Activated CD4-positive, alpha-beta T cell treated with anti-CD3 and anti-CD28 coated beads, Interleukin-2, amount 10 ng/mL, durations not matched to agents 7 days and 5 days (primary cell): ENCODE measurements around the gene SNRNP25. TPM values are rescaled to one million over a fixed set of nuclear protein-coding genes. Genes with fewer than 3 reads are reported as not detected.
"Not testable (repeated sequence)": the region's sequence is repeated elsewhere in the genome, so short reads cannot be mapped to it uniquely, and the experiment has no call there.

Experiments used
- CTCF ChIA-PET: fragments of 350-600 bp; sonication (Branson Sonifier 250); formaldehyde crosslinking; loops from one replicate; lab custom pipeline; 2021; ENCODE audit warnings: antibody characterized with exemption; lab: Charles Lee
- POLR2A ChIA-PET: fragments of 350-600 bp; sonication (Branson Sonifier 250); formaldehyde crosslinking; loops from one replicate; lab custom pipeline; 2021; ENCODE audit warnings: antibody characterized with exemption; lab: Charles Lee
- DNase-seq: peaks from one replicate; pipeline ENCODE4 v3.0.0-alpha.2; 2020
- H3K27ac Mint-ChIP-seq: one replicate; pipeline ENCODE4 v1.8.0; 2021; ENCODE audit warnings: mild to moderate bottlenecking, moderate library complexity, mixed read lengths
- H3K27me3 Mint-ChIP-seq: one replicate; pipeline ENCODE4 v1.8.0; 2021; ENCODE audit warnings: mixed read lengths
- H3K36me3 Mint-ChIP-seq: one replicate; pipeline ENCODE4 v1.8.0; 2021; ENCODE audit warnings: low read depth, mixed read lengths
- H3K4me1 Mint-ChIP-seq: one replicate; pipeline ENCODE4 v1.8.0; 2021; ENCODE audit warnings: mixed read lengths
- H3K4me3 Mint-ChIP-seq: one replicate; pipeline ENCODE4 v1.8.0; 2021; ENCODE audit warnings: mild to moderate bottlenecking, moderate library complexity, mixed read lengths
- H3K9me3 Mint-ChIP-seq: one replicate; pipeline ENCODE4 v1.8.0; 2021; ENCODE audit warnings: mixed read lengths
- total RNA-seq, 2 experiments: library from RNA; stranded (reverse); gene quantifications; one replicate each; pipeline ENCODE4 v1.2.3, GENCODE V29; 2021

Gene SNRNP25
- 10 to 100 TPM; 41.1 to 45.6 TPM for total RNA-seq

DNA sequence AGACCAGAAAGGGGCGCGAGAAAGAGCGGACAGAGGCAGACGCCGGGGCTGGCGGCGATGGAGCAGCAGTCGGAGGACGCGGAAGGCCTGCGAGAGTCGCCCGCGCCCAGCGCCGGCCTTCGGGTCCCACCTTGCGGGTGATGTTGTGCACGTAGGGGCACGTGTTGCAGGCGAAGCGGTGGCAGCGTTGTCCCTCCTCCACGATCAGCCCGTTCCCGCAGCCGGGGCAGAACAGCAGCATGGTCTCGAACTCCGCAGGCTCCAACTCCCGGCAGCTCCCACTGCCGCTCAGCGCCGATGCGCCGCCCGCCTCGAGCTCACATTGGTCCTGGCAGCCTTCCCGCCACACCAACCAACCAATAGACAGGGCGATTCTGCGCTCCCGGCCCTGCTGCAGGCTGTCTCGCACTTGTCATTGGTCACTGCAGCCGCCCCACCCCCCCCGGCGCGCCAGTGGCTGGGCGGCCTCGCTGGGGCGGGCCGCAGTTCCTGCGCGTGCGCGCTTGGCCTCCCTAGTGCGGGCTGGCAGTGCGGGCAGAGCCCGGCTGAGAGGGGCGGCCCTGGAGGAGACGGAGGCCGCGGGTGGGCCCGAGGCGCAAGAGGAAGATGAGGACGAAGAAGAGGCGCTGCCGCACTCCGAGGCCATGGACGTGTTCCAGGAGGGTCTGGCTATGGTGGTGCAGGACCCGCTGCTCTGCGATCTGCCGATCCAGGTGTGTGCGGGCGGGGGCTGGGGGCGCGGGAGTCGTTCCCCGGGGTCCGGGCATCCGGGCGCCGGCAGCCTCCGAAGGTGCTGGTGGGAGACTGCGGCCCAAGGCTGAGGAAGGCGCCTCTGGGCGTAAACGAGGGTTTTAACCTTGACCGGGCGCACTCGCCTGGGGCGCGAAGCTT, at the start of gene SNRNP25, which contains the start of gene POLR3K:
Gene SNRNP25 (plus strand): TSS at position 483 of the 891 bp plus-strand sequence. CDS start 189 bp downstream, at position 672.
Gene POLR3K (minus strand): TSS at position 263 of the 891 bp plus-strand sequence. CDS start 22 bp downstream, at position 241.
- ChIA-PET POLR2A (interaction anchor here (0.7 kb wide), 1 partner anchor 15 kb away, joined by 3 read pairs; no protein-coding TSS in a partner anchor), CTCF (interaction anchor here (0.6 to 2.2 kb wide), 8 partner anchors 9 to 160 kb away, joined by 3 to 17 read pairs (median 3); no protein-coding TSS in a partner anchor)
- no peaks in the 10 kb centered on the region for H3K27me3 Mint-ChIP-seq
- no peaks in the 10 kb centered on the region for H3K9me3 Mint-ChIP-seq
- peaks cover 38% of the 10 kb centered on the region for H3K4me1 Mint-ChIP-seq
- peak; percentile 99 for DNase-seq
- peak within 1 kb of the TSS; percentile 92 for H3K27ac Mint-ChIP-seq
- peaks cover 29% of the 10 kb centered on the region for H3K36me3 Mint-ChIP-seq
- peak within 1 kb of the TSS; percentile 97 for H3K4me3 Mint-ChIP-seq

DNA sequence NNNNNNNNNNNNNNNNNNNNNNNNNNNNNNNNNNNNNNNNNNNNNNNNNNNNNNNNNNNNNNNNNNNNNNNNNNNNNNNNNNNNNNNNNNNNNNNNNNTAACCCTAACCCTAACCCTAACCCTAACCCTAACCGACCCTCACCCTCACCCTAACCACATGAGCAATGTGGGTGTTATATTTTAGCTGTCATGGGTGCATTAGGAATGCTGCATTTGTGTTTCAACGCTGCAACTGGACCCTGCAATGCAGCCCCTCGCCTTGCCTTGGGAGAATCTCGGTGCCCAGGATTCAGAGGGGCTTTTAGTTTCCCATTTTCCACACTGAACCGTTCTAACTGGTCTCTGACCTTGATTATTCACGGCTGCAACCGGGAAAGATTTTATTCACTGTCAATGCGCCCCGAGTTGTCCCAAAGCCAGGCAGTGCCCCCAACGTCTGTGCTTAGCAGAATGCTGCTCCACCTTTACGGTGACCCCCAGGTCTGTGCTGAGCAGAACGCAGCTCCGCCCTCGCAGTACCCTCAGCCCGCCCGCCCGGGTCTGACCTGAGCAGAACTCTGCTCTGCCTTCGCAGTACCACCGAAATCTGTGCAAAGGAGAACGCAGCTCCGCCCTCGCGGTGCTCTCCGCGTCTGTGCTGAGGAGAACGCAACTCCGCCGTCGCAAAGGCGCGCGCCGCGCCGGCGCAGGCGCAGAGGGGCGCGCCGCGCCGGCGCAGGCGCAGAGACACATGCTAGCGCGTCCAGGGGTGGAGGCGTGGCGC, 43.5 kb upstream of the SNRNP25 start:
- Mint-ChIP-seq H3K27ac (no peak overlapping the region), H3K9me3 (no peaks in the 10 kb centered on the region), H3K4me3 (peak overlapping the region; percentile 36), H3K36me3 (no peaks in the 10 kb centered on the region), H3K4me1 (no peaks in the 10 kb centered on the region), H3K27me3 (no peaks in the 10 kb centered on the region)
- DNase-seq = no peak
- CTCF ChIA-PET = no interaction called here
- POLR2A ChIA-PET = no interaction called here

DNA sequence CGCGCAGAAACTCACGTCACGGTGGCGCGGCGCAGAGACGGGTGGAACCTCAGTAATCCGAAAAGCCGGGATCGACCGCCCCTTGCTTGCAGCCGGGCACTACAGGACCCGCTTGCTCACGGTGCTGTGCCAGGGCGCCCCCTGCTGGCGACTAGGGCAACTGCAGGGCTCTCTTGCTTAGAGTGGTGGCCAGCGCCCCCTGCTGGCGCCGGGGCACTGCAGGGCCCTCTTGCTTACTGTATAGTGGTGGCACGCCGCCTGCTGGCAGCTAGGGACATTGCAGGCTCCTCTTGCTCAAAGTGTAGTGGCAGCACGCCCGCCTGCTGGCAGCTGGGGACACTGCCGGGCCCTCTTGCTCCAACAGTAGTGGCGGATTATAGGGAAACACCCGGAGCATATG, 42.9 kb upstream of the SNRNP25 start:
- H3K36me3 Mint-ChIP-seq, POLR2A ChIA-PET, CTCF ChIA-PET, H3K9me3 Mint-ChIP-seq, H3K27ac Mint-ChIP-seq, H3K4me3 Mint-ChIP-seq, H3K4me1 Mint-ChIP-seq, H3K27me3 Mint-ChIP-seq: not testable (repeated sequence)
- DNase-seq = peak; percentile 91

DNA sequence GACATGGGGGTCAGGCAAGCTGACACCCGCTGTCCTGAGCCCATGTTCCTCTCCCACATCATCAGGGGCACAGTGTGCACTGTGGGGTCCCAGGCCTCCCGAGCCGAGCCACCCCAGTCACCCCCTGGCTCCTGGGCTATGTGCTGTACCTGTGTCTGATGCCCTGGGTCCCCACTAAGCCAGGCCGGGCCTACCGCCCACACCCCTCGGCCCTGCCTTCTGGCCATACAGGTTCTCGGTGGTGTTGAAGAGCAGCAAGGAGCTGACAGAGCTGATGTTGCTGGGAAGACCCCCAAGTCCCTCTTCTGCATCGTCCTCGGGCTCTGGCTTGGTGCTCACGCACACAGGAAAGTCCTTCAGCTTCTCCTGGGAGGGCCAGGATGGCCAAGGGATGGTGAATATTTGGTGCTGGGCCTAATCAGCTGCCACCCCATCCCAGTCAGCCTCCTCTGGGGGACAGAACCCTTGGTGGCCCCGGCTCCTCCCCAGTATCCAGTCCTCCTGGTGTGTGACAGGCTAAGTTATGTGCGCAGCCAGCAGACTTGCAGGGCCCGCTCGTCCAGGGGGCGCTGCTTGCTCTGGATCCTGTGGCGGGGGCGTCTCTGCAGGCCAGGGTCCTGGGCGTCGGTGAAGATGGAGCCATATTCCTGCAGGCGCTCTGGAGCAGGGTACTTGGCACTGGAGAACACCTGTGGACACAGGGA, 36.4 kb upstream of the SNRNP25 start:
- H3K9me3 Mint-ChIP-seq, H3K27ac Mint-ChIP-seq, POLR2A ChIA-PET, H3K27me3 Mint-ChIP-seq, DNase-seq, CTCF ChIA-PET, H3K36me3 Mint-ChIP-seq, H3K4me1 Mint-ChIP-seq, H3K4me3 Mint-ChIP-seq: not testable (repeated sequence)

DNA sequence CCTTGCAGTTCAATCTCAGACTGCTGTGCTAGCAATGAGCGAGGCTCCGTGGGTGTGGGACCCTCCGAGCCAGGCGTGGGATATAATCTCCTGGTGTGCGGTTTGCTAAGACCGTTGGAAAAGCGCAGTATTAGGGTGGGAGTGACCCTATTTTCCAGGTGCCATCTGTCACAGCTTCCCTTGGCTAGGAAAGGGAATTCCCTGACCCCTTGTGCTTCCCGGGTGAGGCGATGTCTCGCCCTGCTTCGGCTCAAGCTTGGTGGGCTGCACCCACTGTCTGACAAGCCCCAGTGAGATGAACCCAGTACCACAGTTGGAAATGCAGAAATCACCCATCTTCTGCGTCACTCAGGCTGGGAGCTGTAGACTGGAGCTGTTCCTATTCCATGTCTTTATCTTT, 32.7 kb upstream of the SNRNP25 start:
- CTCF ChIA-PET, DNase-seq, H3K4me3 Mint-ChIP-seq, H3K36me3 Mint-ChIP-seq, H3K27me3 Mint-ChIP-seq, H3K9me3 Mint-ChIP-seq, H3K27ac Mint-ChIP-seq, H3K4me1 Mint-ChIP-seq, POLR2A ChIA-PET: not testable (repeated sequence)

DNA sequence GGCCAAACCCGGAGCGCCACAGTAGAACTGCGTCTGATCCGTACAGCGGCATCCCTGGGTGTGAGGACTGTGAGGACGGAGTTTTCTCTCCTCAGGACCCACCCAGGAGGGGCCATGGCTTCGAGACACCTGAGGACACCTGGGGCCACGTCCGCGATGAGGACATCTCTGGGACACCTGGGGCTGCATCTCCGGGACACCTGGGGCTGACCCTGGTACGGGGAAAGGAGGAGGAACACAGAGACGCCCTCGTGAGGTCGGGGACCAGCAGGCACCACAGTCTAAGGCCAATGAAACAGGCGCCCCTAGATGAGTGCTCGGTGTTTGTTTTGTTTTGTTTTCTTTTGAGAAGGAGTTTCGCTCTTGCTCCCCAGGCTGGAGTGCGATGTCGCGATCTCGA, 29.5 kb upstream of the SNRNP25 start:
- CTCF ChIA-PET, H3K27me3 Mint-ChIP-seq, H3K36me3 Mint-ChIP-seq, DNase-seq, H3K4me3 Mint-ChIP-seq, H3K4me1 Mint-ChIP-seq, H3K27ac Mint-ChIP-seq, POLR2A ChIA-PET, H3K9me3 Mint-ChIP-seq: not testable (repeated sequence)

DNA sequence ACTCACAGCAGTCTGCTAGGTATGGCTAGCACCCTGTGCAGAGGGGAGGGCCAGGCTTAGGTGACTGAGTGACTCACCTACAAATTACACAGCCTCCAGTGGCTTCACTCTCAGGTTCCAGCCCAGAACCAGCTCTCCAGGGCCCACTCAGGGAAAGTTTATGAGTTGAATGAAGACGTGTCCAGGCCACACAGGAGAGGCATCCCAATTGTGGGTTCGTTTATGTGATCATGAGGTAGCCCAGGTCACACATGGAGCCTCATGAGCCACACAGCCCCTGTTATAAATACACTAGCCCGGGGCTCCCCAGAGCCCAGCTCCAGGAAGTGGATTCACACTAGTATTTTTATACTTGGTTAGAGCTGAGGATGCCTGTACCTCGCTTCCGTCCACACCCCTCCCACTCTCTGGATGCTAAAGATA, 27.7 kb upstream of the SNRNP25 start:
- H3K9me3 Mint-ChIP-seq, H3K27ac Mint-ChIP-seq, H3K4me3 Mint-ChIP-seq, POLR2A ChIA-PET, H3K36me3 Mint-ChIP-seq, H3K4me1 Mint-ChIP-seq, H3K27me3 Mint-ChIP-seq, DNase-seq, CTCF ChIA-PET: not testable (repeated sequence)

DNA sequence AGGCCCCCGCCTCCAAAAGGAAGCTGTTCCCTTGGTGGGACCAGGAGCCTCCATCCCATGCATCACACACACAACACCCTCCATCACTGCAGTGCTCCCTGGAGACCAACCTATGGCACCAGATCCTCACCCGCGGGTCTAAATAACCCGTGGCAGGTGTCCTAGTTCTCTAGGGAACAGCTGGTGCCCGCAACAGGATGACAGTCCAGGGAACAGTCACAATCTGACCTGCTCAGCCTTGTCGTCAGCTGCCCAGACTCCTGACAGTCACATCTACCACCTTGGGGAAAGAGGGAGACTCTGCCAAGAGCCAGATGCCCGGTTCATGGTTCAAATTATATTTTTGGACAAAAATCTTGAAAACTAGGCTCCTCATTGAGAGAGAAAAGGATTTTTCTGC, 23.0 kb upstream of the SNRNP25 start:
- H3K36me3 Mint-ChIP-seq, H3K4me3 Mint-ChIP-seq, H3K9me3 Mint-ChIP-seq, POLR2A ChIA-PET, CTCF ChIA-PET, H3K4me1 Mint-ChIP-seq, H3K27me3 Mint-ChIP-seq, H3K27ac Mint-ChIP-seq, DNase-seq: not testable (repeated sequence)

DNA sequence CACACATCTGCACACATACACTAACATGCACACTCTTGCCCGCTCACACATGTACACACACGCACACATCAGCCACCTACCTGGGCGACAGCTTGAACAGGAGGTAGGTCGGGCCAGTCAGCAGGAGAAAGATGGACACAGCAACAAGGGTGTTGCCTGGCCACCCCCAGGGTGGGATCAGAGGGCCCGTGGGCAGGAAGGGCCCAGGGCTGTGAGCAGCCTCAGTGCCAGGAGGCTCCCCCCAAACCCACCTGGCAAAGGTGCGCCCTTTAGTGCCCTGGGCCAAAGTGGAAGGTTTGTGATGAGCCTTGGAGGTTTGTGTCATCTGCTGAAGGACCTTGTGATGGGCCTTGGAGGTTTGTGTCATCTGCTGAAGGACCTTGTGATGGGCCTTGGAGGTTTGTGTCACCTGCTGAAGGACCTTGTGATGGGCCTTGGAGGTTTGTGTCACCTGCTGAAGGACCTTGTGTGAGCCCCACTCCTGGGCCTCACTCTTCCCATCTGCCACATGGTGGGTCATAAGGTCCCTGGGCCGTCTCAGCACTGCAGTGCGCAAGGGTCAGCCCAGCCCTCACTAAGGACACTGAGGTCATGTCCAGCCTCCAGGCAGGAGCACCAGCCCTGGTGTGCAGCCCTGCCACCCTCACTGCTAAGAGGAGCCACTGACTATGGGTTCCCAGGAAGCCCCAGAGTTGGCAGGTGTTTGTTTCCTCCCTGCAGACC, 20.3 kb upstream of the SNRNP25 start:
- H3K27me3 Mint-ChIP-seq, H3K36me3 Mint-ChIP-seq, H3K4me3 Mint-ChIP-seq, POLR2A ChIA-PET, DNase-seq, H3K27ac Mint-ChIP-seq, CTCF ChIA-PET, H3K9me3 Mint-ChIP-seq: not testable (repeated sequence)
- peaks cover 14% of the 10 kb centered on the region for H3K4me1 Mint-ChIP-seq

DNA sequence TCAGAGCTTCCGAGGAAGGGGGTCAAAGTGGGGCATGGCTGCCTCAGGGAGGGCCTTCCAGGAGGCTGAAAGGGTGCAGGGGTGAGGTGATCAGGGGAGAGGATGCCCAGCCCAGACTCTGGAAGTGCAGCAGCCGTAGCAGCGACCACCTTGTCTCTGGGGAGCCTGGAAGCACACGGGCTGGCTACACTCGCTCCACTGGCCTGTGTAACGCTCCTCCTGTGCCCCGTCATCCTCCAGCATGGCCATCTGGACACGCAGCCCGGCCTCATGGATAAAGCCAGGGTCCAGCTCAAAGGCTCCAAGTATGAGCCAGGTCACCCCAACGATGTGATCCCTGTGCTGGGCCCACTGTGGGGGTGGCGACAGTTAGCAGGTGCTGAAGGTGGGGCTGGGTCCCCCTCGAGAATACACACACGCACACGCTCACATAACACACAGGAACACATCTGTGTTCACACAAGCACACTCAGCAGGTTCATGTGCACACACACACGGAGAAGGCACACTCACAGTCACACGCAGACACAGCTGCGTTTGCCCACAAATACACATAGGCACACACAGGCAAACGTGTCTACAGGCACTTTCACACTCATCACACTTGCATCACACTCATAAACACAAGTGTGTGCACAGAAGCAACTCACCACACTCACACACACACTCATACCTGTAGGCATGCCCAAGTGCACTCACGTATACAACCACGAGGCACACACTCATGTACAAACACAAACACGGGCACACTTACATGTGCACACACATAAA, 19.6 kb upstream of the SNRNP25 start:
- POLR2A ChIA-PET = no interaction called here
- H3K9me3 Mint-ChIP-seq = no peaks in the 10 kb centered on the region
- no peaks in the 10 kb centered on the region for H3K27me3 Mint-ChIP-seq
- H3K4me3 Mint-ChIP-seq = no peak overlapping the region
- no peak for DNase-seq
- H3K4me1 Mint-ChIP-seq = peaks cover 21% of the 10 kb centered on the region
- peaks cover 9% of the 10 kb centered on the region for H3K36me3 Mint-ChIP-seq
- peak overlapping the region; percentile 26 for H3K27ac Mint-ChIP-seq
- CTCF ChIA-PET = interaction anchor here (1.1 kb wide), 1 partner anchor 50 kb away, joined by 4 read pairs; no protein-coding TSS in a partner anchor

DNA sequence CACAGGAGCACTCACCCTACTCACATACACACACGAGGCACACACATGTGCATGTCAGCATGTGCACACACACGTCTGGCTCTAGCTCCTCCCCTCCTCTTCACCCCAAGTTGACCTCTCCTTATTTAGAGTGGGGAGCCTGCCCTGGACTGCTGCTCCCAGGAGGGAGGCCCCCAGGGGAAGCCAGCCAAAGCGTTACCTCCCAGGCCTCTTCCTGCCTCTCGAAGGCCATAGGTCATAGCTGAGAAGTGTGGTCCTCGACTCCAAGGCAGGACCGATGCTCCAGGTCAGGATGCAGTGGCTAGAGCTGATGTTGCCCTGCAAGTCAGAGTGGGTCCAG, 19.0 kb upstream of the SNRNP25 start:
- peaks cover 11% of the 10 kb centered on the region for H3K36me3 Mint-ChIP-seq
- H3K4me1 Mint-ChIP-seq = peaks cover 27% of the 10 kb centered on the region
- no peak overlapping the region for H3K4me3 Mint-ChIP-seq
- no peaks in the 10 kb centered on the region for H3K27me3 Mint-ChIP-seq
- POLR2A ChIA-PET = no interaction called here
- H3K27ac Mint-ChIP-seq = peak overlapping the region; percentile 26
- DNase-seq = no peak
- CTCF ChIA-PET = interaction anchor here (1.1 kb wide), 1 partner anchor 50 kb away, joined by 4 read pairs; no protein-coding TSS in a partner anchor
- no peaks in the 10 kb centered on the region for H3K9me3 Mint-ChIP-seq
